ENCODE measurements around the gene HGFAC.

HGFAC gene

DNA sequence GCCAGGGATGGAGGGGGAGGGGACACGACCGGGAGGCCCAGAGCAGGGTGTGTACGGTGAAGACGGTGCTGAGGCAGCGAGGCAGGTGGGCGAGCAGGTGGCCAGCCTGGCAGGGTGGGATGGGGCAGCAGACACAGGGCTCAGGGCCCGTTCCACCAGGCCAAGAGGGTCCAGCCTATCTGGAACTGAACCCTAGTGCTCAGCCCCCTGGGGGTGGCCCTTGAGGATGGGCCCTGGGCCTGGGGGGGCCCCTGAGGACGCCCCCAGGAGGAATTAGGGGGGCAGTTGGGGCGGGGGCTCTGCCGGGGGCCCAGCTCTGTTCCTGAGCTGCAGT is 3.0 kb upstream of the HGFAC start:
- TF ChIP-seq, protein P1, sequence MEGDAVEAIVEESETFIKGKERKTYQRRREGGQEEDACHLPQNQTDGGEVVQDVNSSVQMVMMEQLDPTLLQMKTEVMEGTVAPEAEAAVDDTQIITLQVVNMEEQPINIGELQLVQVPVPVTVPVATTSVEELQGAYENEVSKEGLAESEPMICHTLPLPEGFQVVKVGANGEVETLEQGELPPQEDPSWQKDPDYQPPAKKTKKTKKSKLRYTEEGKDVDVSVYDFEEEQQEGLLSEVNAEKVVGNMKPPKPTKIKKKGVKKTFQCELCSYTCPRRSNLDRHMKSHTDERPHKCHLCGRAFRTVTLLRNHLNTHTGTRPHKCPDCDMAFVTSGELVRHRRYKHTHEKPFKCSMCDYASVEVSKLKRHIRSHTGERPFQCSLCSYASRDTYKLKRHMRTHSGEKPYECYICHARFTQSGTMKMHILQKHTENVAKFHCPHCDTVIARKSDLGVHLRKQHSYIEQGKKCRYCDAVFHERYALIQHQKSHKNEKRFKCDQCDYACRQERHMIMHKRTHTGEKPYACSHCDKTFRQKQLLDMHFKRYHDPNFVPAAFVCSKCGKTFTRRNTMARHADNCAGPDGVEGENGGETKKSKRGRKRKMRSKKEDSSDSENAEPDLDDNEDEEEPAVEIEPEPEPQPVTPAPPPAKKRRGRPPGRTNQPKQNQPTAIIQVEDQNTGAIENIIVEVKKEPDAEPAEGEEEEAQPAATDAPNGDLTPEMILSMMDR (IDR thresholded peaks at IDR 0.05; ENCODE audit: low read depth, low read length), result no peak
- H3K4me3 ChIP-seq (ENCODE audit: low read depth, low read length), result no peak overlapping the region

DNA sequence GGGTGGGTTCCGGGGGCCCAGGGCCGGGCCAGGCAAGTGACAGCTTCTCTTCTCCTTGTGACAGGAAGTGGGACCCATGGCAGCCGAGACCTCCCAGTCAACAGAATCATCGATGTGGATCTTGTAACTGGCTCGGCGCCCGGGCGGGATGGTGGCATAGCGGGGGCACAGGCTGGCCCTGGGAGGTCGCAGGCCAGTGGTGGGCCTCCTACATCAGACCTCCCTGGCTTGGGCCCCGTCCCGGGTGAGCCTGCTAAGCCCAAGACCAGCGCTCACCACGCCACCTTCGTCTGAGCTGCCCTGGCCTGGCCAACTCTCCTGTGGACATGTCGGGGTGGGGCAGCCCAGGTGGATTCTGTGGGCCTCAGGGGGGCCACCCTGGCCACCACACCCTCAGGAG is 2.4 kb upstream of the HGFAC start:
- H3K4me3 ChIP-seq (ENCODE audit: low read depth, low read length), result no peak overlapping the region
- TF ChIP-seq, protein P1 (IDR thresholded peaks at IDR 0.05; ENCODE audit: low read depth, low read length), result no peak

DNA sequence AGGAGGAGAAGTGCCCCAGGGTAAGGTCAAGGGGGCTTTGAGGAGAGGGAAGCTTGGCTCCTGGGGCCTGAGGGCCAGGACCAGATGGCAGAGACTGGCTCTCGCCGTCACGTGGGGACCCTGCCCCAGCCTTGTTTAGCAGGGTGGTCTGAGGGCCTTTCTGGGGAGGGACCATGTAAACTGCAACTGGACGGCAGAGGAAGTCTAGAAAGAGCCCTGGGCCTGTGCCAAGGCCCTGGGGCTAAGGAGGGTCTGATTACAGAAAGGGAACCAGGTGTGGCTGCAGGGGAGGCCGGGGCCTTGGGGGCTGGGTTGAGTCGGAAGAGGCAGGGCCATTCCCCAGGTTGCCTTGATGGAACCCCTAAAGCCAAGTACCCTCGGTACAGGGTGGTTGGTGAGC is 1.8 kb upstream of the HGFAC start:
- TF ChIP-seq, protein P1 (IDR thresholded peaks at IDR 0.05; ENCODE audit: low read depth, low read length), result no peak
- H3K4me3 ChIP-seq (ENCODE audit: low read depth, low read length), result no peak overlapping the region

DNA sequence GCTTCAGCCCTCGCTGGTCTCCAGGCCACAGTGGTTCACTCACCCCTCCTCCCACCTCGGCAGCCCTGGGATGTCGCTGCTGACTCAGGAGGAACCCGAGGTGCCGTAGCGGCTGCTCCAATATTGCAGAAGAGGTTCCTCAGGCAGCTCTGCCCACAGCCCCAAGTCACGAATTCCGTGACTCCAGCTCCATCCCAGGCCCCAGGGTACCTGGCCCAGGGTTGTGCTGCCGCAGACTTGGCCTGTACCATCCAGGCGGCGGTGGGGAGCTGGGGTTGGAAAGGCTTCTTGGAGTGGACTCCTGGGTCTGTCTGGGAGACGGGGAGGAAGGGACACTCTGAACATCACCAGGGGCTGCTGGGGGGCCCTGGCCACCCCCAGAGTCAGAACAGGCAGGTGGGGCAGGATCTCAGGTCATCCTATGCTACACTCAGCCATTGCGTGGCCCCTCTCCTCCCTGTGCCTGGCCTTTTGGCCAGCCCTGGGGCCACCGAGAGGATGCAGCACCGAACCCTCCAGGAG is 728 bp upstream of the HGFAC start:
- no peak overlapping the region for H3K4me3 ChIP-seq (ENCODE audit: low read depth, low read length)
- TF ChIP-seq, protein P1 (IDR thresholded peaks at IDR 0.05; ENCODE audit: low read depth, low read length), result no peak

DNA sequence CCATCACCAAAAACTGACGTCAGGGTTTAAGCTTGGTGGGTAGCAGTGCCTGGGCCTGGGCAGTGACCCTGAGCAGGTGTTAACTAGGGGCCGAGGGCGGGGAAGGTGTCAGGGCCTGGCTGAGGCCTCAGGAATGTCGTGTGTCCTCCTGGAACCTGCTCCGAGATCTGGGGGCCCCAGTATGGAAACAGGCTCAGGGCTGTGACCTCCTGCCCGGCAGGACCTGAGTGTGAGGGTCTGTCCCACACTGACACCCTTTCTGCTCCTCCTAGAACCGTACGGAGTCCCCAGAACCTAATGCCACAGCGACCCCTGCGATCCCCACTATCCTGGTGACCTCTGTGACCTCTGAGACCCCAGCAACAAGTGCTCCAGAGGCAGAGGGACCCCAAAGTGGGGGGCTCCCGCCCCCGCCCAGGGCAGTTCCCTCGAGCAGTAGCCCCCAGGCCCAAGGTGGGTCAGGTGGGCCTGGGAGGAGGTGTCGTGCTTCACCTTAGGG is 741 bp downstream of the HGFAC start:
- no peak overlapping the region for H3K4me3 ChIP-seq (ENCODE audit: low read depth, low read length)
- TF ChIP-seq, protein P1 (IDR thresholded peaks at IDR 0.05; ENCODE audit: low read depth, low read length), result no peak

DNA sequence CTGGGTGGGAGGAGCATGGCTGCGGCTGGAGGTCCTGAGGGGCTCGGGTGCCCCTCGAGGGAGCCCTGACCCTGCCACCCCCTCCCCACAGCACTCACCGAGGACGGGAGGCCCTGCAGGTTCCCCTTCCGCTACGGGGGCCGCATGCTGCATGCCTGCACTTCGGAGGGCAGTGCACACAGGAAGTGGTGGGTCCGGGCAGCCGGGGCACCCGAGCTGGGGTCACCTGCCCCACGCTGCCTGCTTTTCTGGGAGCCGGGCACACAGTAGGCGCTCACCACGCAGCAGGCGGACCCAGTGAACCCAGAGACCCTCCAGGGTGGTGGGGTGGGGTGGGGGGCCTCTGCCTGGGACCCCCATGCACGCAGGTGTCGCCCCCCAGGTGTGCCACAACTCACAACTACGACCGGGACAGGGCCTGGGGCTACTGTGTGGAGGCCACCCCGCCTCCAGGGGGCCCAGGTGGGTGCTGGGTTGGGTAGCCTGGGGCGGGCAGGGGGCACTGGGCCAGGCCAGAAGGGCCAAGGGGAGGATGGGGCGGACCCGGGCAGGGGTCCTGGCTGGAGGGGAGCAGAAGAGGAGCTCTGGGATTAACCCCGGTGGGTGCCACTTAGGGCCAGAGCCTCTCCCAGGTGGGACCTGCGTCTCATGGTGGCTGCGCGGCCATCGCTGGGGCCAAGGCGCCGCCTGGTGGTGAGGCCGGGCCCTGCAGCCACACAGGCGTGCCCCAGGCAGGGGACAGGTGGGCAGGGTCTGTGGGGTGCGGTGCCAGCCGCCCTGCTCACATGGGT is 1.4 kb downstream of the HGFAC start:
- TF ChIP-seq, protein P1 (IDR thresholded peaks at IDR 0.05; ENCODE audit: low read depth, low read length), result peak; percentile 98
- no peak overlapping the region for H3K4me3 ChIP-seq (ENCODE audit: low read depth, low read length)

DNA sequence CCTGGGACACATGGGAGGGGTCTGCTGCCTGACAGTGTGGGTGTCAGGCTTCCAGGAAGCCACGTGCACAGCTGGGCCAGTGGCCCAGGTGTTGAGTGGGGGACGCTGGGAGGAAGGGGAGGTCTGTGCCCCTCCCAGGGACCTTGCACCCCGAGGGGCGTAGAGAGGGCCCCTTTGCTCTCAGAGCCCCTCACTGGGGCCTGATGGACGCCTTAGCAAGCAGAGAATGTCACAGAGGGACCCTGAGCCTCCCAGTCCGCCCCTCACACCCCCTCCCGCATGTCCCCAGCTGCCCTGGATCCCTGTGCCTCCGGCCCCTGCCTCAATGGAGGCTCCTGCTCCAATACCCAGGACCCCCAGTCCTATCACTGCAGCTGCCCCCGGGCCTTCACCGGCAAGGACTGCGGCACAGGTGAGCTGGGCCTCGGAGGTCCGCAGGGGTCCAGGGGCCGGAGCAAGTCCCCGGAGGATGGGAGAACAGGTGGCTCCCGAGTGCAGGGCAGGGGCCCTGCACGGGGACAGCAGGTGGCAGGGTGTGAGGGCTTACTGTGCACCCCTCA is 2.1 kb downstream of the HGFAC start:
- no peak overlapping the region for H3K4me3 ChIP-seq (ENCODE audit: low read depth, low read length)
- TF ChIP-seq, protein P1 (IDR thresholded peaks at IDR 0.05; ENCODE audit: low read depth, low read length), result no peak; the same call in 1 of the 2 replicates

Measured in WI38 (cell line).